ENCODE measurements around the gene HPCAL4.

Gene HPCAL4

DNA sequence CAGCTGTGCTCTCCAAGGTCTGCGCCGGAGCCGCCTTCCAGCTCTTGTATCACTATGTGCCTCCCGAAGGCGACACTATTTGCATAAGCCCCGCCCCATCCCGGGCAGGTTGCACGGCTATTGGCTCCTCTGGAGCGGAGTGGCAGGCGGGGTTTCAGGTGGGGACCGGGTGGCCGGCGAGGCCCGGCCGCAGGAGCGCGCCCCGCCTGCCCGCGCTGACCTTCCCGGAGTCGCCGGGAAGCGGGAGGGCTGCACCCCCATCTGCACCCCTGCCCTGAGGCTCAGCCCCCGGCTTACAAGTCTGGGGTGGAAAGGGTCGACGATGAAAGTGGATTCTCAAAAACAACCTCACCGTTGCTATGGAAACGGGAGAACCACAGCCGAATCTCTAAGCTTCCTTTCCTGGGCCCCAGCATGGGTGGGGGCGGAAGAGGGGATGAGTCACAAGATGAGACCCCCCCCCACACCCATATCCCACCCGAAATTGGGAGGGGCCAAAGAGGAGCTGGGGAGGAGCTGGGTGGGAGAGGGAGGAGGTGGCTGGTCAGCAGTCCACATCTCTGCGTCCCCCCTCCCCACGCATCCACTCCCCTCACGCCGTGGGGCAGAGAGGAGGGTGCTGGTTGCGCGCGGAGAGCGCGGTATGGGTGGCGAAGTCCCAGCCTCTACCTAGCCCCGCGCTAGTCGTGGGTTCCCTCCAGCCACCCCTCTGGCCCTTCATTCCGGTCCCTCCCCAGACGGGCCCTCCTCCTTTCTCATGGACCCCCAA, at the start of gene HPCAL4:
HPCAL4 (minus strand) TSS at position 51 of the 769 bp plus-strand sequence. CDS start 6,830 bp downstream, outside the sequence.
- DNase-seq (ENCODE audit: low read depth in 2 of 2) = peak; percentile 63 to 75

DNA sequence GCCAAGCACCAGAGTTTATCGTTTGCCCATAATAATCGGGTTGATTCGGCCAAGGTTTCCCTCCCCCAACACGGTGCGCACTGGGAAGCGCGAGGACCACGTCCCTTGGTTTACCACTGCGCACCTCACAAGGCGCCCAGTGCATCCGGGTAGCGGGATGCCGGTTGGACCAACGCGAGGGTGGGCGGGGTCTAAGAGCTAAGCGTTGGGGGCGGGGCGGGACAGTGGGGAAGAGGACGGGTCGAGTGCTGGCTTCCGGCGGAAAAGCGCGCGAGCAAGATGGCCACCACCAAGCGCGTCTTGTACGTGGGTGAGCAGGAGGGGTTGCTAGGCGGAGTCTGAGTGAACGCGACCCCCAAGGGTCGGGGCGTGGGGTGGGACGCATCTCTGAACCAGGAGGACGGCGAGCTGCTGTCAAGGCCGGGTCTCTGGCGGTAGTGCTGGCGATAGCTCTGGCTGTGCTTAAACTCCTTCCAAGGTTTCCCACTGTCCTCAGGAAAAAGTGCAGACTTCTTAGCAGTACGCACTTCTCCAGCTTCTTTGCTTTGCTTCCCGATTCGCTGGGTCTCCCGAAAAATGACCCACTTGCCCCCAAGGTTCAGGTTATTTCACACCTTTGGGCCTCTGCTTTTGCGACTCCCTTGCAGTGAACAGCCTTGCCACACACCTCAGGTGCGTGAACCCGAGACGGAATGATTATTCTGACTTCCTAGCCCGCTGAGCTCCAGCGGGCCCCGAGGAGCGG, 47.6 kb upstream of the HPCAL4 start, which contains the start of gene PPIE:
PPIE (plus strand) TSS at position 261 of the 745 bp plus-strand sequence; CDS start at position 280, 19 bp downstream.
- DNase-seq (ENCODE audit: low read depth in 2 of 2) = peak; percentile 86 to 89

DNA sequence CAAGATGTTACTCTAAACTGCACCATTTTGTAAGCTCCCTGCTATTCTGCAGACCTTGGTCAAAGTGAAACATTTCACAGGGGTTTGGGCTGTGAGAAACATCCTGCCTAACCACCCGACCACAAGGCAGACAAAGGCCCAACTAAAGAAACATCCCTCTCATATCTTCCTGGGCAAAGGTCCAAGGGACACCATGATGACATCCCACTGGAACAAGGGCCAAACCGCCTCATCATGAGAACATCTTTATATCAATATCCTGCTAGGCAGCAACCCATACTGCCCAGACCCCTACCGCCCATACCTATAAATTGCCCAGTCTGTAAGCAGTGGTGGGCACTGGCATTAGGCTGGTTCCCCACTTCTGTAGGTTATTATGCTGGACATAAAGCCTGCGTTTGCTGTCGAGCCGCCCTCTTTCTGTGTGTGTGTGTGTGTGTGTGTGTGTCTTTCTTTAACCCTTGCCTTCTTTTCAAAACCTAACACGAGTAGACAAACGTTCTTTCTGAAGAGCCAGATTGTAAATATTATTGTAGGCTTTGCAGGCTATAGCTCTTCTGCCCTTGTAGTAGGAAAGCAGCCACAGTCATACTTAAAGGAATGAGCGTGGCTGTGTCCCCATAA, 46.4 kb upstream of the HPCAL4 start:
- no peak for DNase-seq (ENCODE audit: low read depth in 2 of 2)

DNA sequence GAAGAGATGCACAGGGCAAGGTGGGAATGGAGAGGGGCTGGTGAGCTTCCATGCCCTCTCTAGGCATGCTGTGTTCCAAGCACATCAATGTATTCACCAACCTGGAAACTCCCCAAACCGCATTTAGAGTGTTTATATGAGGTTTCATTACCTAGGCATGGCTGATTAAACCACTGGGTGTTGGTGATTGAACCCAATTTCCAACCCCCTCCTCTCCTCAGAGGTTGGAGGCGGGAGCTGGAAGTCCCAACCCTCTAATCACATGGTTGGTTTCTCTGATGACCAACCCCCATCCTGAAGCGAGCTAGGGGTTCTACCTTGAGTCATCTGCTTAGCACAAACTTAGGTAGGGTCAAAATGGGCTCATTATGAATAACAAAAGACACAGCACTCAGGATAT, 44.5 kb upstream of the HPCAL4 start:
- no peak for DNase-seq (ENCODE audit: low read depth in 2 of 2)

DNA sequence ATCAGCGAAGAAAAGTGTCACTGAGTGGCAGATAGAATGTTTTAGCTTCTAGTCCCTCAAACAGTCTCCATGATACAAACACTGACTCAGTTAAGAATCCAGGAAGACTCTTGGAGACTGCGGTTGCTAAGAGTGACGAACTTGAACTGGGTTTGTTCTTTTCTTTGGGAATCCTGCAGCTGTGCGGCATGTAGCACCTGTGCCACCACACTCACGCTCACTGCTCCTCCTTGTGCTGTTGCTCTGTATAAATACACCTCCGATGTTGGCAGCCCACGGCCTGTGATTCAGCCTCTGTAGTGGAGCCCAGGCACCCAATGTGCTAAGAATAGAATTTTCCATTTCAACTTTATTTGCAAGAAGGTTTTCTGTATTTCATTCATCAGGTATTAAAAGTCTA, 41.9 kb upstream of the HPCAL4 start:
- DNase-seq (ENCODE audit: low read depth in 2 of 2) = no peak

DNA sequence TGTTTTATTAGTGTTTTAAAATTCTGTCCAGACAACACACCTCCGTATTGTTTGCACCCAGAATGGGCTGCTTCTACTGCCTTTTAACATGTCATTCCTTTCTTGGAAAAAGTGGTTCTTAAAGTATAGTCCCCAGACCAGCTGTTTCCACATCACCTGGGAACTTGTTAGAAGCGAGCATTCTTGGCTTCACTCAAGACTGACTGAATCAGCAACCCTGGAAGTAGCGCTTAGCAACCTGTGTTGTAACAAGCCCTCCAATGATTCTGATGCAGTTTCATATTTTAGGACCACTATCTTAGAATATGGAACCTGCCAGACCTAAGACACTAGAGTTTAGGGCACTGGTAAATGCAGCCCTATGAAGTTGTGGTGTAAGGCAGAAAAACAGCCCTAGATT, 41.5 kb upstream of the HPCAL4 start:
- no peak for DNase-seq (ENCODE audit: low read depth in 2 of 2)

DNA sequence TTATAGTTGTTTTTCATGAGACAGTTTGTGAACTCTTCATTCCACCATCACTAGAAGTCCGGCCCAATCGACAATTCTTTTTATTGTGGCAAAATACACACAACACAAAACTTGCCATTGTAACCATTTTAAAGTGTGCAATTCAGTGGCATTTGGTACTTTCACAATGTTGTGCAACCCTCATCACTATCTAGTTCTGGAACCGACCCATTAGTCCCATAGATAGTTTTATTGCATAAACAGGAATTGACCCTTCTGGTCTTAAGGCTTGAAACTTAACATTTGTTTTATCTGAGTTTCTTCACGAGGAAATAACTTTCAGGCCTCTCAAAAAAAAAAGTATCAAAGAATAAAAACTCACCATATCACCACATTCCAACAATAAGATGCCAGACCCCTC, 38.6 kb upstream of the HPCAL4 start:
- no peak for DNase-seq (ENCODE audit: low read depth in 2 of 2)

DNA sequence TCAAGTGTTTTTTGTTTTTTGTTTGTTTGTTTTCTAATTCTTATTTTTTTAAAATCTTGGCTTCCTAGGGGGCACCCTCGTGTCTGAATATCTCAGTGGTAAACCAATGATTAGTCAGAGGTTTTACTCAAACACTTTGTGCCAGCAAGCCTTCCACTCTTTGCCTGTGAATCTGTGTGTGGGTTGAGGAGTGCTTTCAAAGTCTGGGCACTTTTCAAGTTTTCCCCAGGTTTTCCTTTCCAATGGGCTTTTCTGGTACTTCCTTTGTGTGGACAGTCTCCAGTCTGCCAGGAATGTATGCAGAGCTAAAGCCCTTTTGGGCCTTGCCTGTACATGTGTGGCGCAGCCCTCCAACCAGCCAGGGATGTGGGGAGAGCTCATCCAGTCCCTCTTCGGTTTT, 37.8 kb upstream of the HPCAL4 start:
- DNase-seq (ENCODE audit: low read depth in 2 of 2) = no peak

DNA sequence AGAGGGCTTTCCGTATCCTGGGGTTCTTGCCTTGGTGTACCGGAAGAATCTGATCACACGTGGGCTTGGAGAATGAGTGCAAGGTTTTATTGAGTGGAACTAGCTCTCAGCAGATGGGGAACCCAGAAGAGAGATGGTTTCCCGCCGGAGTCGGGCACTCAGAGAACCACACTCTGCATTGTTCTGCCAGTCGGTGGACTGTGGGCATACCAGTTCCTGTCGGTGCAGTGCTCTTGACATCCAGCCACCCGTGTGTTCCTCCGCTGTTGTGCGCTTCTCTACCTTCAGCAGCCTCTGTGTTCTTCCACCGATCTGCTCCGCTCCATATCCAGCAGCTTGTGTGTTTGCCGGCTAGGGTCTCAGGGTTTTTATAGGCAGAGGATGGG, 36.7 kb upstream of the HPCAL4 start:
- no peak for DNase-seq (ENCODE audit: low read depth in 2 of 2)

DNA sequence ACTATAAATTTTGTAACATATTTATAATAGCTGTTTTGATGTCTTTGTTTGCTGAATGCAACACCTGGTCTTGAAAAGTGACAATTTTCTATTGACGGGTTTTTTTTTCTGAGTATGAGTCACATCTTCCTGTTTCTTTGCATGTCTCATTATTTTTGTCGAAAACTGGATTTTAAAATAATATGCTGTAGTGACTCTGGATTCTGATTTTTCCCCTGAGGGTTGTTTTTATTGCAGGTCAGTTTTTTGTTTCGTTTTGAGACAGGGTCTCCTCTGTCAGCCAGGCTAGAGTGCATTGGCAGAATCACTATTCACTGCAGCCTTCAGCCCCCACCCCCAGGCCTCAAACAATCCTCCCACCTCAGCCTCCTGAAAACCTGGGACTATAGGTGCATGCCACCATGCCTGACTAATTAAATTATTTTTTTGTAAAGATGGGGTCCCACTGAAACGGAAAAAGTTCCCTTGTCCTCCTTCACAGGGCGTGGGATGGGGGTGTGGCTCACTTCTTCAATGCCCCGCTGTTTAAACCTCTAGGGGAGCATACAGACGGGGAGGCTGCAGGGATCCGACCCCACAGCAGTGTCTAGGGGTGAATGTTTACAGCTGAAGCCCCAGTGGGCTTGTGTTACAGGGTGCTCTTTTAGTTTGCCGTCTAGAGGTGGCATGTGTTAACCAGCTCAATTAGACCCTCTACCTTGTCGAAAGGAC, 36.1 kb upstream of the HPCAL4 start:
- DNase-seq (ENCODE audit: low read depth in 2 of 2) = no peak

DNA sequence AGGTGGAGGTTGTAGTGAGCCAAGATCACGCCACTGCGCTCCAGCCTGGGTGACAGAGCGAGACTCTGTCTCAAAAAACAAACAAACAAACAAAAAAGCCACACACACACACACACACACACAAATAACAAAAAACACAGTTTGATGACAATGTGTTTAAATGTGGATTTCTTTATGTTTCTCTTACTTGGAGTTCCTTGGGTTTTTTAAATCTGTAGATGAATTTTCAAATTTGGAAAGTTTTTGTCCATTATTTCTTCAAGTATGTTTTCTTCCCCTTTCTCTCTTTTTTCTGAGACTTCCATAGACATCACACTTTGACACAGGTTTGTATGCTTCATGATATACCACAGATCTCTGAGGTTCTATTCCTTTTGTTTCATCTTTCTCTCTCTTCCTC, 35.4 kb upstream of the HPCAL4 start:
- no peak for DNase-seq (ENCODE audit: low read depth in 2 of 2)

DNA sequence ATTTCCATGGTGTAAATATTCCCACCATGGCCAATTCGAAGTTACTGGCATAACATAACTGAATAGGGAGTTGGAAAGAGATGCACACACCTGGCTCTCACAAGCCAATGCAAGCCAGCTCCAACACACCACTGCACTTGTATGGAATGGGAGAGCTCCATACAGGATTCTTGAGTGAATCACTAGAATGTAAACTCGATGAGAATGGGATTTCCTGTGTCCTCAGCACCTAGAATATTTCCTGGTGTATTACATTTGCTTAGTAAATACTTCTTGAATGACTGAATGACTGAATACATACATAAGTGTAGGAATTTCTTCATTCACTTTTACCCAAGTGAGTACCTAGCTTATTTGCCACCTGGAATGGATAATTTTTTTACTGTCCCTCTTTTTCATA, 31.3 kb upstream of the HPCAL4 start:
- DNase-seq (ENCODE audit: low read depth in 2 of 2) = no peak

DNA sequence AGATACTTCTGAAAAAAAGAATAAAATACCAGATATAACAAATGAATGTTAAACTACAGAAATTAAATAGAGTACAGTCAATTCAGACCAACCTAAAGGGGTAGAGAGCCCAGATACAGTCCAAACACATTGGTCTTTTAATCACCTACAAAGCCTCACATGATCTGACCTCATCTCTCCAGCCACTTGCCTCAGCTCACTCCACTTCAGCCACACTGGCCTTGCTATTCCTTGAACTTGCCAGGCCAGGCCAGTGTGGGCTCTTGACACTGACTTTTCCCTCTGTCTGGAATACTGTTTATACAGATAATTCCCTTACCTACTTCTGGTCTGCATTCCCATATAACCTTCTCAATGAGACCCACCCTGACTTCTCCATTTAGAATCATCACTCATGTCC, 30.4 kb upstream of the HPCAL4 start:
- no peak for DNase-seq (ENCODE audit: low read depth in 2 of 2)

DNA sequence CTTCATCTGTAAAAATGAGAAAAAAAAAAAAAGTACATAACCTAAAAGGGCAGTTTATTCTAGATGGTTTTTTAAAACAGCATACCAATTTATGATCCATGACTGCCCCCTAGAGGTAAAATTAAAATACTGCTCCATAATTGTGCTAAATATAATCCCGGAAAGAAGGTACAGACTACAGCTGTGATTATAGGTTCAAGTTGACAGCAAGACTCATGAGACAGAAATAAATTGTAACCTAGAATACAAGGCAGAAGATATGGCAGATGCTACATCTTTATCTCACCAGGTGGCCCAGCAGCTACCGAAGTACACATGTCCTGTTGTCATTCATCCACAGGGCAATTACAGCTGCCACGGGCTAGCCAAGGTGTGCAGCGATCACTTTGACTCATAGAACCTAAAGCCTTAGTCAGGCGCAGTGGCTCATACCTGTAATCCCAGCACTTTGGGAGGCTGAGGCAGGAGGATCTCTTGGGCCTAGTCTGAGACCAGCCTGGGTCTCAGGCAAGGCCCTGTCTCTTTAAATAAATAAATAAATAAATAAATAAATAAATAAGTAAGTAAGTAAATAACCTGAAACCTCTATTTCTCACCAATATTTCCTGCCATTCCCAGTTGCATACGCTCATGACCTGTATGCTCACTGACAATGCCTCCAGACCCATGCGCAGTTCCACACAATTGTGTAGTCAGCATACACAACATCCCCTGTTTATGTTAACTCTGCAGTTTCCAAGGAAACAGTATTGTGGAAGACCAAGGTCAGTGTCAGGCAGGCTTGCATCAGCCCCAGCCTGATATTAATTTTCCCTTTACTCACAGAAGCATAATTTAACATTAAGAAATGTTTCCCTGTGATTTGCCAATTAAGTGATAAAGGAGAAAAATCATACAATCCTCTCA, 29.1 kb upstream of the HPCAL4 start:
- DNase-seq (ENCODE audit: low read depth in 2 of 2) = no peak

DNA sequence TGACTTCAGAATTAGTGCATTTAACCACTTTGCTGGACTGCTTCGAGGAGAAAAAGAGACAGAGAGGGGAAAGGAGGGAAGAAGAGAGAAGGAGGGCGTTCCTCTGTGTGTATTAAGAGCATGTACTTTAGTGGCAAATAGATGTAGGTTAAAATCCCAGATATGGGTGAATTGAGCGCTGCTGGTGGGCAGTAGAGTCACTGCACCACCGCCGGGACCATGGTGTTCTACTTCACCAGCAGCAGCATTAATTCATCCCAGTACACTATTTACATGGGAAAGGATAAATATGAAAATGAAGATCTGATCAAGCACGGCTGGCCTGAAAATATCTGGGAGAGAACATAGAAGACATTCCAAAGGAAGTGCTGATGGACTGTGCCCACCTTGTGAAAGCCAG, 26.6 kb upstream of the HPCAL4 start:
- no peak for DNase-seq (ENCODE audit: low read depth in 2 of 2)

DNA sequence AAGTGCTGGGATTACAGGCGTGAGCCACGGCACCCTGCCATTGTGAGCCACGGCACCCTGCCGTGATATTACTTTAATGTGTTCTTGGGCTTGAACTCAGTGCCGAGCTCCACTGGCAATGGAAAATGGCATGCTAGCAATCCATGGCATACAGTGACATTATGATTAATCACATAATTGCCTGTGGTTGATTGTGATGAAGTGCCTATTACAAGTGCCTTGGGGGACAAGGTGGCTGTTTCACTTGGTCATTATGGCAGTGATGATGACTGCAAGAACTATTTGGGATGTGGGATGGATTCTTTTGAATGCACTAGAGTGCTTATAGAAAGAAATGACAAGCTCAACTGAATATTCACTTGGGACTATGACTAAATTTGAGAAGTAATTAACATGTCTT, 22.3 kb upstream of the HPCAL4 start:
- no peak for DNase-seq (ENCODE audit: low read depth in 2 of 2)

DNA sequence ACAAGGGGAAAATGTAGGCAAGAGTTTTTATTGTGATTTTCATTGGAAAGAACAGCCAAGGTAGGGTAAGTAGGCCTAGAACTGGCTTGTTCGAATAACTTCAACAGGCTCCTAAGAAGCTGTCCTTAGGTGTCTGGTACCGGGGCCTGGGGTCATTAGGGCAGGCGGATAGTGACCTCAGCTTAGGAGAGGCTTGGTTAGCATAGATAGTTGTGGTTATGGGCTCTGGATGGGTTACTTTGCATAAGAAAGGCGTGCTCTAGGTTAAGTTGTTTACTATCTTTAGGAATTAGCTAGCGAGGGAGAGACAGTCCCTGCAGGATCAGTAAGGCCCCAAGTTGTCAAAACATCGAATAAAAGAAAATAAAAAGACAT, 20.7 kb upstream of the HPCAL4 start:
- no peak for DNase-seq (ENCODE audit: low read depth in 2 of 2)

DNA sequence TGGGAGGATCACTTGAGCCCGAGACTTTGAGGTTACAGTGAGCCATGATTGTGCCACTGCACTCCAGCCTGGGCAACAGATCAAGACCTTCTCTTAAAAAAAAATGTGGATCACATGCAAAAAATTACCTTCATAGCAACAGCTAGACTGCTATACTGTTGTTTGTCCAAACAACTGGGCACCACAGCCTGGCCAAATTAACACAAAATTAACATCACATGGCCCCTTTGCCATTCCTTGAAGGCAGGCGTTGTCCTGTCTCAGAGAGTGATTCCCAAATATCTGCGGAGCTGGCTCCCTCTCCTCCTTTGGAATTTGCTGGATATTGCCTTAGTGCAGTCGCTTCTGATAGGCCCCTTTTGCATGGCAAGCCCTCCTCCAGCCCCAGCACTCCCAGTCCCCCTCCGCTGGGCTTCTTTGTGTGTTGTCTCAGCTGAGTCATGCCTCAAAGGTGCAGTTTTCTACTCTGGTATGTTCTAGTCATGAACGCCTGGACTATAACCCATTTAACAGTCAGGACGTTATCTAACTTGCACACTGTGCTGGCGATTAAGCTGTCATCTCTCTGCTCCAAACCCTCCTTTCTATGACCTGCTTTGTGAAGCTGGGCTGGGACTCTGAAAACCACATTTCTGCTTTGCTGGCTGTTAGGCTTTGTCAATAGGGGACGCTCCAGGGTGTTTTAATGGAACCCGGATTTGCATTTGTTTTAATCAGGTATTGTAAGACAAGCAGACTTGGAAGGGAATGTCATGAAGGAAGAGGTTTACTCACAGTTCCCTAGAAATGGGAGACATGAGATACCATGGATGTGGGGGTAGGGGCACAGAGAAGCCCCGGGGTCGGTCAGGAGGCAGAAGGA, 20.1 kb upstream of the HPCAL4 start:
- no peak for DNase-seq (ENCODE audit: low read depth in 2 of 2)

DNA sequence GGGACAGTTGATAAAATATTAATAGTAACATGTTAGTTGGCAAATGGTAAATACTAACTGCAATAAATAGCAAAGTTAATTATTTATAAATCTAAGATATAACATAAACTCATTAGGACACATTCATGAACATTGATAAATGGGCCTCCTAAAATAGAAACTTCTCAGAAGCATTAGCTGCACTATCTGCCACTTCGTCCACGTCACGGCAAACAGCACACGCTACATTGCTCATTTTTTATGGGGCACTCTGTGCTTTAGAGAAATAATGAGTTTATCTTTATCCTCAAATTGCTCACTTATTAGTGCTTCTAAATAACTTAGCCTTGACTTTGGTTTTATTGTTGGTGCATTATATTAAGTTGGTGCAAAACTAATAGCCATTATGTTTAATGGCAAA, 16.3 kb upstream of the HPCAL4 start:
- DNase-seq (ENCODE audit: low read depth in 2 of 2) = no peak

DNA sequence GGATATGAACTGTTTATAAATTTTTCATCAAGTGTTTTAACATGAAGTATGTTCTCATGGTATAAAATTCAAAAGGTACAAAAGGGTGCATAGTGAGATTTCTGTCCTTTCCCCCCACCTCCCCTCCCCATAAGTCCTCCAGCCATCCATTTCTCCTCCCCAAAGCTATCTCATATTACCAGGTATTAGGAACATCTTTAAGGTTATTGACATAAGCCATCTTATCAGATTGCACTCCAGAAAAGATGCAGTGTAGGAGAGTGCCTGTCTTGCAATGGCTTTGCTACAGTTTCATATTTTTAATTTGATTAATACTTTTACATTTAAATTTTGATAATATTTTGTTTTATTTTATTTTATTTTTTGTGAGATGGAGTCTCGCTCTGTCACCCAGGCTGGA, 13.5 kb upstream of the HPCAL4 start:
- DNase-seq (ENCODE audit: low read depth in 2 of 2) = no peak

All from stimulated activated CD8-positive, alpha-beta memory T cell treated with anti-CD3 and anti-CD28 coated beads, Interleukin-7, amount 100 ng/mL, for 1 hour (primary cell).